SU-DHL-6 (cell line): ENCODE measurements around the gene PM20D1.

Experiments used
- EZH2phosphoT487 ChIP-seq: fragments of 200-600 bp; sonication (generic), shearing (Covaris generic); conservative IDR thresholded peaks from 2 replicates; pipeline ENCODE4 v1.6.1; 2018; ENCODE audit warnings: mild to moderate bottlenecking, antibody characterized with exemption, low read length, moderate library complexity, mixed read lengths
- TF ChIP-seq, protein P1 (sequence below): fragments of 200-600 bp; sonication (generic); IDR thresholded peaks from one replicate; pipeline ENCODE4 v1.5.1; 2017; ENCODE audit warnings: antibody characterized with exemption, mild to moderate bottlenecking, low read length, moderate library complexity; ENCODE audit not compliant: insufficient read depth, poor library complexity, severe bottlenecking

DNA sequence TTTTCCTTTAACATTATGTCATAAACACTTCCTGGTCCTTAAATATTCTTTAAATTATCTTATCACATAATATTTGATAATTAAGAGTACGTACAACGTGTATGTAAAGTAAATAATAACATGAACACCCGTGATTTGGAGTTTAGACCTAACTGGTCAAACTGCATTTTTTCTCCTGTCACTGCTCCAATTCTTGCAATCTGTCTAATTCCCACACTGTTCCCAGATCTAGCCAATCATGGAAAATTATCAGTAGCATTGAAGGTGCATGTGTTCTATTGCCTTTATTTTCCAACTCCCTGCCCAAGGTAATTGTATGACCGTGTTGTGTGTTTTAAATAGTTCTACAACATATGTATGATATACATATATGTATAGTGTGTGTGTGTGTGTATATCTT is 2.1 kb upstream of the PM20D1 start:
- TF ChIP-seq, protein P1, sequence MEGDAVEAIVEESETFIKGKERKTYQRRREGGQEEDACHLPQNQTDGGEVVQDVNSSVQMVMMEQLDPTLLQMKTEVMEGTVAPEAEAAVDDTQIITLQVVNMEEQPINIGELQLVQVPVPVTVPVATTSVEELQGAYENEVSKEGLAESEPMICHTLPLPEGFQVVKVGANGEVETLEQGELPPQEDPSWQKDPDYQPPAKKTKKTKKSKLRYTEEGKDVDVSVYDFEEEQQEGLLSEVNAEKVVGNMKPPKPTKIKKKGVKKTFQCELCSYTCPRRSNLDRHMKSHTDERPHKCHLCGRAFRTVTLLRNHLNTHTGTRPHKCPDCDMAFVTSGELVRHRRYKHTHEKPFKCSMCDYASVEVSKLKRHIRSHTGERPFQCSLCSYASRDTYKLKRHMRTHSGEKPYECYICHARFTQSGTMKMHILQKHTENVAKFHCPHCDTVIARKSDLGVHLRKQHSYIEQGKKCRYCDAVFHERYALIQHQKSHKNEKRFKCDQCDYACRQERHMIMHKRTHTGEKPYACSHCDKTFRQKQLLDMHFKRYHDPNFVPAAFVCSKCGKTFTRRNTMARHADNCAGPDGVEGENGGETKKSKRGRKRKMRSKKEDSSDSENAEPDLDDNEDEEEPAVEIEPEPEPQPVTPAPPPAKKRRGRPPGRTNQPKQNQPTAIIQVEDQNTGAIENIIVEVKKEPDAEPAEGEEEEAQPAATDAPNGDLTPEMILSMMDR: no peak
- no peak for TF ChIP-seq EZH2phosphoT487
